CD4-positive, alpha-beta T cell treated with Interleukin-2 at 100 ng/mL for 4 hours (primary cell): ENCODE measurements around the gene RPS6KA5.
"Not testable (repeated sequence)": the region's sequence is repeated elsewhere in the genome, so short reads cannot be mapped to it uniquely, and the experiment has no call there.

ENCODE experiments used
- DNase-seq: peaks from one replicate; pipeline ENCODE4 v3.0.0-alpha.2; 2020; ENCODE audit warnings: low spot score

RPS6KA5 gene

GRCh38 chr14:91060351-91061055 is at the start of gene RPS6KA5:
RPS6KA5 (minus strand) TSS chr14:91060641; CDS start chr14:91060434, 207 bp downstream.
- DNase-seq = peak; percentile 100

GRCh38 chr14:91108941-91109611 is 48.6 kb upstream of the RPS6KA5 start:
- DNase-seq = peak; percentile 55

GRCh38 chr14:91103116-91103515 is 42.7 kb upstream of the RPS6KA5 start:
- DNase-seq = no peak

- DNase-seq = no peak
These were observed 39.7 kb upstream of the RPS6KA5 start for GRCh38 chr14:91100102-91100501.

- DNase-seq = no peak
These were observed 38.1 kb upstream of the RPS6KA5 start for GRCh38 chr14:91098591-91098990.

- DNase-seq = not testable (repeated sequence)
These were observed 37.2 kb upstream of the RPS6KA5 start for GRCh38 chr14:91097657-91098056.

GRCh38 chr14:91095178-91095577 is 34.7 kb upstream of the RPS6KA5 start:
- no peak for DNase-seq

- no peak for DNase-seq
These were observed 34.3 kb upstream of the RPS6KA5 start for GRCh38 chr14:91094772-91095171.

- DNase-seq = not testable (repeated sequence)
These were observed 33.5 kb upstream of the RPS6KA5 start for GRCh38 chr14:91093743-91094472.

- DNase-seq = no peak
These were observed 31.6 kb upstream of the RPS6KA5 start for GRCh38 chr14:91092073-91092472.

GRCh38 chr14:91090743-91091142 is 30.3 kb upstream of the RPS6KA5 start:
- DNase-seq = no peak

- no peak for DNase-seq
These were observed 29.6 kb upstream of the RPS6KA5 start for GRCh38 chr14:91089958-91090535.

- DNase-seq = no peak
These were observed 28.3 kb upstream of the RPS6KA5 start for GRCh38 chr14:91088585-91089235.

- DNase-seq = not testable (repeated sequence)
These were observed 27.0 kb upstream of the RPS6KA5 start for GRCh38 chr14:91087470-91087869.

- DNase-seq = no peak
These were observed 24.1 kb upstream of the RPS6KA5 start for GRCh38 chr14:91084516-91084915.

- no peak for DNase-seq
These were observed 21.8 kb upstream of the RPS6KA5 start for GRCh38 chr14:91082282-91082681.

- DNase-seq = no peak
These were observed 19.6 kb upstream of the RPS6KA5 start for GRCh38 chr14:91080071-91080470.

GRCh38 chr14:91078095-91078737 is 17.8 kb upstream of the RPS6KA5 start:
- DNase-seq = peak; percentile 78

GRCh38 chr14:91075553-91075952 is 15.1 kb upstream of the RPS6KA5 start:
- no peak for DNase-seq

GRCh38 chr14:91070572-91070971 is 10.1 kb upstream of the RPS6KA5 start:
- DNase-seq = no peak

- peak; percentile 21 for DNase-seq
These were observed 8.2 kb upstream of the RPS6KA5 start for GRCh38 chr14:91068642-91069041.
